Measurements from ENCODE around the gene SOHLH1. TPM values are rescaled to one million over a fixed set of nuclear protein-coding genes. Genes with fewer than 3 reads are reported as not detected.

Gene SOHLH1
- total and polyA plus RNA-seq, 3 donors from 2014 or later: 18.4 to 32.7 (median 18.7) TPM

DNA sequence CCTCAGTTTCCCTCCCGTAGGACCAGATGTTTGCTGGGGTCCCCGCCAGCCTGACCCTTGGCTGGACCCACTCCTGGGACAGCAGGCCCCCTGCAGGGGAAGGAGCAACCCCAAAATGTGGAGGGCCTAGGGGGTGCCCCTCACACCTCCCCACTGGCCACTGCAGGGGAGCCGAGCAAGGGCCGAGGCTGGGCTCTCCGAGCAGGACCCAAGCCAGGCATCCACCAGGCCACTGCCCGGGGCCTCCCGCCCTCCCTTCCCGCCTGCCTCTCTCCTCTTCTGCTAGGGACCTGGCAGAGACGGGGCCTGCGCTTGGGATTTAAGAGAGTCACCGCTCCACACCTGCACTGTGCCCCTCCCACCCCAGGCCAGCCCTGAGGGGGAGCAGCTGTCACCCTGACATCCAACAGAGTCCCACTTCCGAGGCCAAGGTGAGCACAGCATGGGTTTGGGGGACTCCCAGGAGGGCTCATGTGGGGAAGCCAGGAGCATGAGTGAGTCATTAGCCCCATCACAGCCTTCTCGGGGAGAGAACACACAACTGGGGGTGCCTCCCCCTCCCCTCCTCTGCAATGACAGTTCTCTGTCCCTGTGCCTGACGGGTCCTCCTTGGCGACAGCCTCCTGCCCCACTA lies 15.8 kb downstream of the SOHLH1 start:
- 82 to 86% methylated on average over 5 to 14 of the region's 15 CpGs for WGBS, 2 donors
- no peak for TF ChIP-seq POLR2A (IDR thresholded peaks at IDR 0.05)
- TF ChIP-seq, protein P1, sequence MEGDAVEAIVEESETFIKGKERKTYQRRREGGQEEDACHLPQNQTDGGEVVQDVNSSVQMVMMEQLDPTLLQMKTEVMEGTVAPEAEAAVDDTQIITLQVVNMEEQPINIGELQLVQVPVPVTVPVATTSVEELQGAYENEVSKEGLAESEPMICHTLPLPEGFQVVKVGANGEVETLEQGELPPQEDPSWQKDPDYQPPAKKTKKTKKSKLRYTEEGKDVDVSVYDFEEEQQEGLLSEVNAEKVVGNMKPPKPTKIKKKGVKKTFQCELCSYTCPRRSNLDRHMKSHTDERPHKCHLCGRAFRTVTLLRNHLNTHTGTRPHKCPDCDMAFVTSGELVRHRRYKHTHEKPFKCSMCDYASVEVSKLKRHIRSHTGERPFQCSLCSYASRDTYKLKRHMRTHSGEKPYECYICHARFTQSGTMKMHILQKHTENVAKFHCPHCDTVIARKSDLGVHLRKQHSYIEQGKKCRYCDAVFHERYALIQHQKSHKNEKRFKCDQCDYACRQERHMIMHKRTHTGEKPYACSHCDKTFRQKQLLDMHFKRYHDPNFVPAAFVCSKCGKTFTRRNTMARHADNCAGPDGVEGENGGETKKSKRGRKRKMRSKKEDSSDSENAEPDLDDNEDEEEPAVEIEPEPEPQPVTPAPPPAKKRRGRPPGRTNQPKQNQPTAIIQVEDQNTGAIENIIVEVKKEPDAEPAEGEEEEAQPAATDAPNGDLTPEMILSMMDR (IDR thresholded peaks at IDR 0.05): no peak
- no peak for DNase-seq
- H3K27me3 ChIP-seq: no peaks in the 10 kb centered on the region
- H3K36me3 ChIP-seq (ENCODE audit: low read depth, missing control alignments): no peaks in the 10 kb centered on the region
- H3K4me1 ChIP-seq: no peaks in the 10 kb centered on the region
- H3K27ac ChIP-seq: no peak overlapping the region
- no peaks in the 10 kb centered on the region for H3K9me3 ChIP-seq
- no peak overlapping the region for H3K4me3 ChIP-seq
- intact Hi-C loops (cut with DNase I; ENCODE audit: low total_unique reads): no loop called here

DNA sequence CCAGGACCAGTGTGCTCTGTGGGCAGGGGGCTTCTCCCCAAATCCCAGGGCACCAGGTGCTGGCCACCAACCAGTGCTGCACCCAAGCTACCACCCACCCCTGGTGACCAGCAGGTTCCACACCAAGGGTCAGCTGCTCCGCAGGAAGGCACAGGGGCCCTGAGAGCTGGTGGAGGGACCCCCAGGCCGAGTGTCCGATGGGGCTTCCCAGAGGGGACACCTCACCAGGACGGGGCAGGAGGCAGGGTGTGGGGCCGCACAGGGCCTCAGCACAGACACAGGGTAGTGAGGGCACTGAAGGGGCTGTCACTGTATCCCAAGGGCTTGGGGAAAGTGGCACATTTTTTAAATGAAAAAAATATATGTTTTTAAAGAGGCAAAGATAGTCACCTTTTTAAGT lies 18.1 kb downstream of the SOHLH1 start:
- intact Hi-C loops (cut with DNase I; ENCODE audit: low total_unique reads): no loop called here
- Histone ChIP-seq H3K27ac (no peak overlapping the region), H3K4me3 (no peak overlapping the region), H3K4me1 (no peaks in the 10 kb centered on the region), H3K36me3 (ENCODE audit: low read depth, missing control alignments) (no peaks in the 10 kb centered on the region), H3K9me3 (no peaks in the 10 kb centered on the region), H3K27me3 (no peaks in the 10 kb centered on the region)
- TF ChIP-seq, protein P1 (IDR thresholded peaks at IDR 0.05): no peak
- no peak for TF ChIP-seq POLR2A (IDR thresholded peaks at IDR 0.05)
- 91 to 93% methylated on average over 5 of the region's 5 CpGs for WGBS, 2 donors
- DNase-seq: no peak

DNA sequence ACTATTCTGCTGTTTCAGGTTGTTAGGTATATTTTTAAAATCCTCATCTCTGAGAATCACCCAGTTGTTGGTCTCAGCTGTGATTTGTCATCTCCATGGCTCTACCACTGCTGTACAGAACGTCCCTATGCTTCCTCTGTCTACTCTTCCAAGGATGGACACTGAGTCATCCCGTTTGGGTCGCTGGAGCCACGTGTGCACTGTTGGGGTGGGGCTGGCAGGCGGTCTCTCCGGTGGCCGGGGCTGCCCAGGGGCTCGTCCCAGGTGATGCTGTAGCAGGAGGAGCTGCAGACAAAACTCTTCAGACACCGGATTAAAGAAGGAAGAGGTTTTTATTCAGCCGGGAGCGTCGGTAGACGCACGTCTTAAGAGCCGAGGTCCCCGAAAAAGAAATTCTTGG lies 19.2 kb downstream of the SOHLH1 start:
- 76 to 84% methylated on average over 14 to 16 of the region's 16 CpGs for WGBS, 2 donors
- H3K27ac ChIP-seq: no peak overlapping the region
- H3K4me1 ChIP-seq: no peaks in the 10 kb centered on the region
- H3K27me3 ChIP-seq: no peaks in the 10 kb centered on the region
- no peaks in the 10 kb centered on the region for H3K9me3 ChIP-seq
- TF ChIP-seq, protein P1 (IDR thresholded peaks at IDR 0.05): no peak
- TF ChIP-seq POLR2A (IDR thresholded peaks at IDR 0.05): no peak
- DNase-seq: no peak
- intact Hi-C loops (cut with DNase I; ENCODE audit: low total_unique reads): no loop called here
- no peak overlapping the region for H3K4me3 ChIP-seq
- H3K36me3 ChIP-seq (ENCODE audit: low read depth, missing control alignments): no peaks in the 10 kb centered on the region

DNA sequence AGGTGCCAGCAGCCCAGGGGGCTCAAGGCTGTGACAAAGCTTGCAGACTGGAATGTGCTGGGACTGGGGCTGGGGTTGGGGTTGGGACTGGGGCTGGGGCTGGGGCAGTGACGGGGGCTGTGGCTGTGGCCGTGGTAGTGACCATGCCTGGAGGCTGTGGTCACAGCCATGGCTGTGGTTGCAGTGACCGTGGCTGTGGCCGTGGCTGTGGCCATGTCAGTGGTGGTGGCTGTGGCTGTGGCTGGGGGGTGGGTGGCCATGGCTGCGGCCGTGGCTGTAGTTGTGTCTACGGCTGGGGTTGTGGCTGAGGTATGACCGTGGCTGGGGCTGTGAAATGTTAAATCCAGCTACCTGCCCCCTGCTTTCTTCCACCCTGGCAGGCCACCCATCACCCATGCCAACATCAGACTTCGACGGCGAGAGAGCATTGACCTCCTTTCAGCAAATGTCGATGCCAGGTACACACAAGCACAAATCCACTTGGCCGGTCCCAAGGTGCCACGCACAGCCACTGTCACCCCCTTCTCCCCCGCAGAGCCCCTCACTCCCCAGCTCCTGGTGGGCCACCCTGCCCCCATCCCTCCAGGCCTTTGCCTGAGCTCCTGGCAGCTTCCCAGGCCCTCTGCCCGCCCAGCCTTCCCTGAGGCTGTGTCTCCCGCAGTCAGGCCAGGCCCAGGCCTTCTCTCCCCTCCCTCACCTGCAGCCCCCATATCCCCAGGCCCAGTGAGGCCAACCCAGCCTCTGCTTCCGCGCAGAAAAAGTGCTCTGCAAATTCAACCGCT lies 20.9 kb downstream of the SOHLH1 start:
- intact Hi-C loops (cut with DNase I; ENCODE audit: low total_unique reads): no loop called here
- no peaks in the 10 kb centered on the region for H3K27me3 ChIP-seq
- H3K4me3 ChIP-seq: no peak overlapping the region
- H3K27ac ChIP-seq: no peak overlapping the region
- H3K36me3 ChIP-seq (ENCODE audit: low read depth, missing control alignments): no peaks in the 10 kb centered on the region
- TF ChIP-seq POLR2A (IDR thresholded peaks at IDR 0.05): no peak
- TF ChIP-seq, protein P1 (IDR thresholded peaks at IDR 0.05): no peak
- no peak for DNase-seq
- WGBS, 2 donors: 96 to 99% methylated on average over 12 to 20 of the region's 20 CpGs
- no peaks in the 10 kb centered on the region for H3K4me1 ChIP-seq
- no peaks in the 10 kb centered on the region for H3K9me3 ChIP-seq
